GM12875 (cell line): ENCODE data around the gene IQUB.

Source experiments
- H3K4me3 ChIP-seq: one replicate; pipeline ENCODE4 v1.5.1; 2011; ENCODE audit warnings: low read depth, low read length, control low read depth
- CTCF ChIP-seq: IDR thresholded peaks from 2 replicates; pipeline ENCODE4 v1.5.1; 2011; ENCODE audit warnings: low read depth, mild to moderate bottlenecking, control low read depth, inconsistent platforms, low read length, moderate library complexity, borderline replicate concordance; ENCODE audit not compliant: insufficient read depth

Gene IQUB

GRCh38 chr7:123534383-123535260 is at the start of gene IQUB:
Gene IQUB (minus strand): TSS chr7:123534595. CDS start chr7:123512340, 22,255 bp downstream.
- TF ChIP-seq CTCF: no peak
- H3K4me3 ChIP-seq: peak within 1 kb of the TSS; percentile 69

DNA sequence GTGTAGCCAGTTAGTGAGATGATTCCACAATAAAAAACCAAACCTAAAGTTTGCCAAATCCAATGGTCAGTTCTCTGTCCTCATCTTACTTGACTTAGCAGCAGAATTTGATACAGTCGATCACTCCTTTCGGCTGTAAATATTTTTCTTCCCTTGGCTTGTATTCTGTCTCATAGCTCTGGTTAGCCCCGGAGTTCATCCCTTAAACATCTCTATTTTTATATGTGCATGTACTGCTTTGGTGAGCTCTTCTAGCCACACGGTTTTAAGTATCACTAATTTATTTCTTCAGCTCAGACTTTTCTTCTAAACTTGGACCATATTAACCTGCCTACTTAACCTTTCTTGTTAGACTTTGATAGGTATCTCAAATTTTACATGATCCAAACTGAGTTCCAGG is 49.4 kb upstream of the IQUB start:
- H3K4me3 ChIP-seq: no peak overlapping the region

GRCh38 chr7:123581162-123581459 is 46.7 kb upstream of the IQUB start:
- H3K4me3 ChIP-seq: no peak overlapping the region
- TF ChIP-seq CTCF: no peak

More for the DNA sequence above, 49.4 kb upstream of the IQUB start:
- no peak for TF ChIP-seq CTCF

DNA sequence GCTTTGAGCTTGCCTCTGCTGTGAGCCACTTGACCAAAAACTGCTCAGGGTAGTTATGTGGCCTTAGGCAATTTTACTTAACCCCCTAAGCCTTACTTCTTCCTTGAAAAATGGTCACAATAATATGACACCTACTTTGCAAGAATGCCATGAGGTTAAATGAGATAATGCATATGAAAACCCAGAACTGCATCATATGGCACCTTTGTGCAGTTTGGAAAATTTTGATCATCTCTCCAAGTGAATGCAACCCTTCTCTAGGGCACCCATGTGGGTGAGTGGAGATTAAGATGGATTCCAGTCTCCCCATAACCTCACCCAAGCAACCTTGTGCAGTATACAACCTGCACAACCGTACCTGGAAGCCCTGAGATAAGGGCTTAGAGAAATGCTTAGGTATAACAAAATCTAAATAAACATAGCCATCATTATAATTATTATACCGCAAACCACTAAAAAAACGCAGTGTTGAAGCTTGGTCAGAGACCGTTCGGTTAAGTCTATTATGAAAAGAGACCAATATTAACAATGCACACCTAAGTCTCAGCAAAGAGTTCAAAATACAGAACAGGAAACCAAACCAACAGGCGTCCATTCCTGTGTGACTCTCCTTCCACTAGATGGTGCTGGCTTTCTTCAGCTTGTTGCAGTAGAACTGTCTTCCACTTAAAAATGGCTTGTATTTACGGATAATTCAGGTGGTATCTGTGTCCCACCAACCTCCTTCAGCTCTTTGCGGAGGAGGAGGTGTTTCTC is 46.2 kb upstream of the IQUB start:
- H3K4me3 ChIP-seq: no peak overlapping the region
- peak; percentile 60; the same call in 1 of the 2 replicates for TF ChIP-seq CTCF

DNA sequence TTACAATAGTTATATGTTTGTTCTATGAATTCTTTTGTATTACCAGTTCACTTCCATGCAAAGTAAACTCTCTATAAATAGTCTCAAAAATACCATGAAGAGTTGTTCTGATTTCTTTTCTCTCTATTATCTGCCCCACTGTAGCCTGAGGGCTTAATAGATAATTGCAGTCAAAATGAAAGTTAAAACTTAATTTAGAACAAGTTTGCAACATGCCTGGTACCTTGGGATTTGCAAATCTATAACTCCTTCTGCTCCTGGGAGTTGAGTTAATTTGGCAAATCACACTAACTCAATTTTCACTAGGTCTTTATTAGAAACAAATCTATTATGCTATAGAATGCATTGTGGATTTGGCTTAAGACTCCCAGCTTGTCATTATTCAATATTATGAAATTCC is 45.0 kb upstream of the IQUB start:
- no peak overlapping the region for H3K4me3 ChIP-seq
- no peak for TF ChIP-seq CTCF

GRCh38 chr7:123573896-123574467 is 39.6 kb upstream of the IQUB start:
- H3K4me3 ChIP-seq: no peak overlapping the region
- TF ChIP-seq CTCF: no peak
